GM21515 (cell line): Measurements from ENCODE around the gene SH2D1A.
A peak's percentile ranks its signal among the peaks of the same experiment; 100 is the strongest.
"Not testable (repeated sequence)": the region's sequence is repeated elsewhere in the genome, so short reads cannot be mapped to it uniquely, and the experiment has no call there.

Experiments used
- ATAC-seq: cut with Tn5 transposase; IDR thresholded peaks from one replicate; pipeline ENCODE4 v1.9.1; 2021; ENCODE audit not compliant: unreplicated experiment

The SH2D1A gene

DNA sequence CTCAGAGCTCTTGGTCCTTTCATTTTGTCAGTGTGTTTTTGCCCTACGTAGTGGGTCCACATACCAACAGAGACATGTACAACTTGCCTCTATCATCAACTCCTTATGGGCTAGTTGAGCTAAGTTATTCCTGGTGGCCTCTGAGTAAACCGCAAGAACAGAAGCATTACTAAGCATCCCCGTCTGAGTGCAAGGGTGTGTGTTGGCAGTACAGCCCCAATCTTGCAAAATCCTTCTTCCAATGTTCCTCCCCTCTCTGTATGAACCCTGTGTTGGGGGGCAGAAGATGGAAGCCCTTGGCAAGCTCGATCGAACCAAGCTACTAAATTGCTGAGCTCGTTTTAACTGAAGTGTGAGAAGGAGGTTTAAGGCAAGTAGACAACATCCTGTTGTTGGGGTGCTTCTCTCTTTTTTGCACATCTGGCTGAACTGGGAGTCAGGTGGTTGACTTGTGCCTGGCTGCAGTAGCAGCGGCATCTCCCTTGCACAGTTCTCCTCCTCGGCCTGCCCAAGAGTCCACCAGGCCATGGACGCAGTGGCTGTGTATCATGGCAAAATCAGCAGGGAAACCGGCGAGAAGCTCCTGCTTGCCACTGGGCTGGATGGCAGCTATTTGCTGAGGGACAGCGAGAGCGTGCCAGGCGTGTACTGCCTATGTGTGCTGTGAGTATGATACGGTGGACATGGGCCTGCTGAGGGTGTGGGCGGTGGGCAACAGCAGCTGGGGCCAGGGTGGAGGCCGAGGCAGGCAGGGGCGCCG is at the start of gene SH2D1A:
SH2D1A (plus strand) TSS at position 447 of the 760 bp plus-strand sequence; CDS start at position 527, 80 bp downstream.
- ATAC-seq = no peak

DNA sequence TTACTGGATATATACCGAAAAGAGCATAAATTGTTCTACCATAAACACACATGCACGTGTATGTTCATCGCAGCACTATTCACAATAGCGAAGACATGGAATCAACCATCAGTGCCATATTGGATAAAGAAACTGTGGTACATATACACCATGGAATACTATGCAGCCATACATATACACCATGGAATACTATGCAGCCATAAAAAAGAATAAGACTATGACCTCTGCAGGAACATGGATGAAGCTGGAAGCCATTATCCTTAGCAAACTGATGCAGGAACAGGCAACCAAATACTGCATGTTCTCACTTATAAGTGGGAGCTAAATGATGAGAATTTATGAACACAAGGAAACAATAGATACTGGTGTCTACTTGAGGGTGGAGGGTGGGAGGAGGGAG is 47.0 kb upstream of the SH2D1A start:
- ATAC-seq = not testable (repeated sequence)

- ATAC-seq = no peak
These were observed 46.0 kb upstream of the SH2D1A start for GRCh38 chrX:124300405-124300804.

DNA sequence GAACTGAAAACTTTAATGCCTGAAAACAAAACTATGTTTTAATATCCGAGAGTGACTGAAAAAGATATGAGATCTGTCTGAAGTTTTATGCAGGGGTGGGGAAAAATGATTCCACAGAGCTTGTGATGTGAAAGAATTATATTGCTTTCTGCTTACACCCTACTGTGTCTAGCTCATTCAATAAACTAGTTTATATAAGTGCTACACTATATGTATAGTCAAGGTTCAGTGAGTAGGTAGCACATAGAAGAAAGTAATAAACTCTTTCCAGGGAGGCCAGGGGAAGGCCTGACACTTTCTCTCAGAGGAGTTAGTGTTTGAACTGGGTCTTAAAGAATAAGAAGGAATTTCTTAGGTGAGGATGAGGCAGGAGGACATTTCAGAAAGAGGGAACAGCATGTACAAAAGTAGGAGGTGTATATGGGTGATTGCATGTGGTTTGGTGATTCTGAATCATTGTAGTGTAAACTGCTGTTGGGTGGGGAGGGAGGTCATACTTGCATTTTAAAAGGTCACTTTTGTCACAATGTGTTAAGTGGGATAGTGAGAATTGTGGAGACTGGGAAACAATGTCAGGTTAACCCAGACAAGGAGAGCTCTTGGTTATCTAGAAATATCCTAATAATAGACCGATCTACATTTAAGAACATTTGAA is 39.0 kb upstream of the SH2D1A start:
- ATAC-seq = no peak

DNA sequence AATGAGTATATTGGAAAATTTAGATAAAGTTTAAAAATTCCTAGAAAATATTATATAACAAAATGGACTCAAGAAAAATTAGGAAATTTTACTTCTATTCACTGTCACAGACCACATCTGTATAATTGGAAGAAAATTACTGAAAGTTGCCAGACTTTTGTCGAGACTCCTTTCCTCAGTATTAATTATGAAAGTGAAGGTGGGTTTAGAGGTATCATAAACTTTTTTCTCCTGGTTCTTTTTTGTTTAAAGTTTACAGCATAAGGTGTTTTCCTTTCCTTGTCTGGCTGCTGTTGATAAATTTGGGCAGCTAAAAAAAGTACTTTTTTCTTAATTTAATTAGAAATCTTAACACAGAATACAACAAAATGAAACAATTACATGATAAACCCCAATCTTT is 20.6 kb upstream of the SH2D1A start:
- no peak for ATAC-seq

DNA sequence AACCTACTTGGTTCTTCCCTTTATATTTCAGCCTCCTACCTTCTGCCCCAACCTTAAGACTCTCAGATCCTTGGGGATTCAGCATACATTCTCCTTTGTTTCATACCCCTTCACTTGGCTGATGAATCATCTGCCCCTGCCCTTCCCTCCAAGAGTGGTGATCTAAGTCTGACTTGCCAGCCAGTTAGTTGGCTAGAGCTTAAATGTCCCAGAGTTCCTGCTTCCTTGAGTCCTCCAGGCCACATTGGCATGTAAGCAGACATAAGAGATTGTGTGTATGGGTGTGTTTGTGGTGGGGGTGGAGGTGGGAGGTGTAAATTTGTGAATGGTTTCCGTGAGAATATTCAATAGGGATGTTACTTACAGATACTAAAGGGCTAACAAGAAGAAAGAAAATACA is 17.6 kb upstream of the SH2D1A start:
- ATAC-seq = no peak

GRCh38 chrX:124332481-124333424 is 13.6 kb upstream of the SH2D1A start, which contains the start of gene TEX13D:
TEX13D (plus strand) TSS chrX:124332660; CDS start chrX:124332918, 258 bp downstream.
- no peak for ATAC-seq

GRCh38 chrX:124333862-124334261 is 12.5 kb upstream of the SH2D1A start:
- ATAC-seq = no peak

DNA sequence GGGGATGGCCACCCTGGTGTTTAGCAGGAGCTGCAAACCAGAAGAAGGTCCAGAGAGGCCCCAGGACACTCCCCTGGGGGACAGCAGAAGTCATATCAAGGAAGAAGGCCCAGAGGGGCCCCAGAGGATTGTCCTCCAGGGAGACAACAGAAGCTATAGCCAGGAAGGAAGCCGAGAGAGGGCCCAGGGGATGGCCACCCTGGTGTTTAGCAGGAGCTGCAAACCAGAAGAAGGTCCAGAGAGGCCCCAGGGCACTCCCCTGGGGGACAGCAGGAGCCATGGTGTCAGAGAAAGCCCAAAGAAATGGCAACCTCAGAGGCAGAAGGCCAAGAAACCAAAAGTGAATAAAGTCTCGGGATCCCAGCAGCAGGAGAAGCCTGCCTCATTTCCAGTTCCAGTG is 11.8 kb upstream of the SH2D1A start:
- not testable (repeated sequence) for ATAC-seq

DNA sequence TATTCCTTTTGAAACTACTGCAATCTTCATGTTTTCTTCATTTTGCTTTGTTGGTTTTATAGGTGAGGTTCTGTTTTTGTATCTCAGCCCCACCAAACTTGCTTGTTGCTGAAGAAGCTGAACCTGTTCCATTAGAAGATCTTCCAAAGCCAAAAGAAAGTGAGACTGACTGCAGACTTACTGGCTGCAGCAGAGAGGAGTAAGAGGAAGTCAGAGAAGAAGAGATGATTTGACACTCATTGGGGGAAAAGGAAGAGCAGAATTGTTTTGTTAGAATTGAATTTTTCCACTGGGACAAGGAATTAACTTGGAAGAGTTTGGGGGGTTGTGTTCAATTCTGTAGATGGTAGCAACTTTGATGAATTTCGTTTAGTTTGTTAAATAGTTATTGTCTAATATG is 10.8 kb upstream of the SH2D1A start:
- no peak for ATAC-seq

- no peak for ATAC-seq
These were observed 8.4 kb upstream of the SH2D1A start for GRCh38 chrX:124337916-124338315.

DNA sequence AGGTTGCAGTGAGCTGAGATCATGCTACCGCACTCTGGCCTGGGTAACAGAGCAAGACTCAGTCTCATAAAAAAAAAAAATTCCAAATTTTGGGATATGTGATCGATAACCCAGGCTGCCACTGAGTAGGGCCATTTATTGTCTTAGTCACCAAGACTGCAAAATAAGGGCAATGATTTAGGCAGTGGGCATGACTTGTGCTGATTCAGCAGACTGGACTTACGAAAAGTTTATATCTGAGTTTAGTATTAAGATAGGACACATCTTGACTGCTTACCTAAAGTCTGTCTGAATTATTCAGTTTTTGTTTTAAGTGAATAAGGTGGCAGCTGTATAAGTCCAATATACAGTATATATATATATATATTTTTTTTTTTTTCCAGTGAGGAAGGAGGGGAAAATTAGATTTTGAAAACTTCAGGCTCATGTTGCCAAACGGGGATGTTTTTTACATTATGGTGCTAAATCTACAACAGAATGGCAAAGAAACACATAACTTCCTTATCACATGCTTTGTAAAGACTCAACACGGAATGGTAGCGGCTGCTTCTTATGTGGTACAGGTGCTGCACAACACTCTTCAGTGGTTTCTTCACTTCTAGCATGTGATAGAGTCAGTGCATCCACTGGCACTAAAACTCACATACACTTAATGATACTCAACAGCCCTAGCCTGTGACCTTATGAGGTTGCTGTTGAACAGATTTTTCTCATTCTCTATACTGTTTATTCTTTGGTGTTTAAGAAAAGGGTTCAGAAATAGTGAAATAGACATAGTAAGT is 7.4 kb upstream of the SH2D1A start:
- no peak for ATAC-seq

- no peak for ATAC-seq
These were observed 4.8 kb upstream of the SH2D1A start for GRCh38 chrX:124341396-124342132.

DNA sequence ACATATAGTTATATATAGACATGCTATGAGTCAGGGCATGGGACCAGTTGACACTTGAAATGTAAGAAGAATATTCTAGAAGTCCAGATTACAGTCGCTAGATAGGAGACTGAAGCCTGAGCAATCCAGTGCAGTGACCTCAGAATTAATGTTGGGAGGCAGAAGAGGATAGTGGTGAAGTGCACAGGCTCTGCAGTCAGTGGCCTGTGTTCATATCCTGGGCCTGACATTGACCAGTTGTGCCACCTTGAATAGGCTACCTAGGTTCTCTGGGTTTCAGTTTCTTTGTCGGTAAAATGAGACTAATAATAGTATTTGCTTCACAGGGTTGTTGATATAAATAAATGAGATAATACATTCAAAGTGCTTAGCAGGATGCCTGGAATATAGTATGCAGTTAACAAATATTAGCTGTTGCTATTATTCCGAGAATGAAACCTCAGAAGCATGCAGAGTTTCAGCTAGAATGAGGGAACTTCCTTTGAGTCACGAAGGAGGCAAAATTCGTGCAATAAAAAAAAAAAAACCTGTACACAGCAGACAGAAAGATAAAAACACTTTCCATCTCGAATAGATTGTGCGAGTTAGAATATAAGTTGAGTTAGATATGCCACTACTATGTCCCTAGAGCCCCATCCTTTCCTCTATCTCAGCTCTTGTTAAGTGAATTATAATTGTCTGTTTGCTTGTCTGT is 4.0 kb upstream of the SH2D1A start:
- ATAC-seq = no peak

GRCh38 chrX:124343016-124343415 is 3.3 kb upstream of the SH2D1A start:
- ATAC-seq = no peak

- peak; percentile 46 for ATAC-seq
These were observed 2.1 kb upstream of the SH2D1A start for GRCh38 chrX:124344246-124344645.

DNA sequence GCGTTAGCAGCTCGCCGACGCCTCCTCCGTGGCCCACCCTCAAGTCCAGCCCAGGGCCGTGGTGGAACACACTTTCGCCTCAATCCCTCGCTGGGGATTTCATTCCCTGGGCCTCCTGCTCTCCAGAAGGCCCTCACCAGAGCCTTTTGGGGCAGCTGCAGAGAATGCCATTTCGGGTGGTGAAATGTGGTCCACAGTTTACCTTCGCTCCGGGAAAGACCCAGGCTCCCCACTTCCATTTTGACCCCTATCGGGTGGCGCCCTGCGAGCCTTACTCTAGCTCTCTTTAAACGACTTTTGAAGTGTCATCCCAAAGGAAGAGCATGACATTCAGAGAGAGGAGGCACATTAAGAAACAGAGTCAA is 496 bp downstream of the SH2D1A start:
- ATAC-seq = no peak

DNA sequence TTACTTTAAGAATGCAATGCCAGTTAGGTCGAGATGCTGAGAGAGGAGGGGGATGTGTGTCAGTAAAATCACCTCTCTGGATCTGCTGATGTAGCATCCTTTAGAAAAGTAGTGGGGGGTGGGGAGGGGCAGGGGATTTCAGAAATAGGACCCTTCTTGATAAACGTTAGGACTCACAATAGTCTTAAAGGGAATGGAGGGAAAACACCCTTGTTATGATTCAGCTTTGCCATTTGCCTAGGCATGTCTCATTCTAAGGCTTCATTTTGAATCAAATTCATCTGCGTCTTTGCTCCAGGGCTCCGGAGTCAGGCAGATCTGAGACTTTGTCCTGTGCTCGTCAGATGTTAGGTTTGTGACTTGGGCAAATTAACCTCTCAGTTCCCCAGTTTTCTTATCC is 879 bp downstream of the SH2D1A start:
- no peak for ATAC-seq

- no peak for ATAC-seq
These were observed 1.8 kb downstream of the SH2D1A start for GRCh38 chrX:124348182-124348581.
